Measurements from ENCODE around the gene UBR2.
"Not testable (repeated sequence)": the region's sequence is repeated elsewhere in the genome, so short reads cannot be mapped to it uniquely, and the experiment has no call there.

Gene UBR2

DNA sequence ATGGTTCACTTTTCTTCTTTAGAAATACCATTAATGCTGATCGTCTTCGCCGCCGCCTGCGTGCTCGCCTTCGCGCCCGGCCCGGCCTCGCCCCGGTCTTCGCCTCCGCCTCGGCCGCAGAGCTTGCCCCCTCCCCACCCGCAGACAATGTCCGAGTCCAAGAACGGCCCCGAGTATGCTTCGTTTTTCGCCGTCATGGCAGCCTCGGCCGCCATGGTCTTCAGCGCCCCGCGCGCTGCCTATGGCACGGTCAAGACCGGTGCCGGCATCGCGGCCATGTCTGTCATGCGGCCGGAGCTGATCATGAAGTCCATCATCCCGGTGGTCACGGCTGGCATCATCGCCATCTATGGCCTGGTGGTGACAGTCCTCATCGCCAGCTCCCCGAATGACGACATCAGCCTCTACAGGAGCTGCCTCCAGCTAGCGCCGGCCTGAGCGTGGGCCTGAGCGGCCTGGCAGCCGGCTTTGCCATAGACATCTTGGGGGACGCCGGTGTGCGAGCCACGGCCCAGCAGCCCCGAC, 163.3 kb downstream of the UBR2 start:
- H3K27ac ChIP-seq, result peak overlapping the region; percentile 76
- no peak for TF ChIP-seq CTCF (IDR thresholded peaks at IDR 0.05; ENCODE audit: low read depth, low read length)
- DNase-seq, result peak; percentile 78
- H3K27me3 ChIP-seq (ENCODE audit: insufficient read depth, low read depth, severe bottlenecking), result no peaks in the 10 kb centered on the region
- H3K4me3 ChIP-seq (ENCODE audit: low read depth, low read length), result peak overlapping the region; percentile 60
- peaks cover 6% of the 10 kb centered on the region for H3K9me3 ChIP-seq (ENCODE audit: severe bottlenecking)
- peaks cover 2% of the 10 kb centered on the region; the same call in 1 of the 2 replicates for H3K36me3 ChIP-seq

DNA sequence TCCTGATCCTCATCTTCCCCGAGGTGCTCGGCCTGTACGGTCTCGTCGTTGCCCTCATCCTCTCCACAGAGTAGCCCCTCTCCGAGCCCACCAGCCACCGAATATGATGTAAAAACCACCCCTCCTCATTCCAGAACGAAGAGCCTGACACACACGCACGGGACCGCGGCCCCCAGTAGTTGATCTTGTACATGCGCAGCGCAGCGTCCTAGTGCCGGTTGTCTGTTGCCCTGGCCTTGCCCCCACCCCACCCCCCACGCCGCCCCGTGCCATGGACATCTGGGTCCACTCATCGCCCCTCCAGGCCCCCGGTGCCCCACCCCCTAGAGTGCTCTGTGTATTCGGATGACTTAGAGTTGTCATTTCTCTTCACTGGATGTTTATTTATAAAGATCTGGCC, 163.8 kb downstream of the UBR2 start:
- H3K4me3 ChIP-seq (ENCODE audit: low read depth, low read length), result peak overlapping the region; percentile 60
- H3K27me3 ChIP-seq (ENCODE audit: insufficient read depth, low read depth, severe bottlenecking), result no peaks in the 10 kb centered on the region
- peak overlapping the region; percentile 76 for H3K27ac ChIP-seq
- no peak for TF ChIP-seq CTCF (IDR thresholded peaks at IDR 0.05; ENCODE audit: low read depth, low read length)
- no peaks in the 10 kb centered on the region for H3K36me3 ChIP-seq
- peaks cover 11% of the 10 kb centered on the region for H3K9me3 ChIP-seq (ENCODE audit: severe bottlenecking)
- peak; percentile 70 for DNase-seq

DNA sequence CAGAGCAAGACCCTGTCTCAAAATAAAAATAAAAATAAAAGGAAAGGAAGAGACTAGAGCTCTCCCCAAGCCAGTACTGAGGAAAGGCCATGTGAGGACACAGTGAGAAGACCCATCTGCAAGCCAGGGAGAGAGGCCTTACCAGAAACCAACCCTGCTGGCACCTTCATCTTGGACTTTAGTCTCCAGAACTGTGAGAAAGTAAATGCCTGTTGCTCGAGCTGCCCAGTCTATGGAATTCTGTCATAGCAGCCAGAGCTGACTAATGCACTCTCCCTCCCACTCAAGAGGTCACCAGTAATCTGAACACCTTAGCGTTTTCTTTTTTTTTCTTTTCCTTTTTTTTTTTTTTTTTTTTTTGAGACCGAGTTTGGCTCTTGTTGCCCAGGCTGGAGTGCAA, 165.9 kb downstream of the UBR2 start:
- TF ChIP-seq CTCF (IDR thresholded peaks at IDR 0.05; ENCODE audit: low read depth, low read length), result no peak
- peaks cover 14% of the 10 kb centered on the region for H3K9me3 ChIP-seq (ENCODE audit: severe bottlenecking)

GRCh38 chr6:42733867-42734481, 170.1 kb downstream of the UBR2 start:
- H3K36me3 ChIP-seq; H3K27ac ChIP-seq; H3K27me3 ChIP-seq (ENCODE audit: insufficient read depth, low read depth, severe bottlenecking); H3K4me3 ChIP-seq (ENCODE audit: low read depth, low read length); DNase-seq: not testable (repeated sequence)
- peaks cover 14% of the 10 kb centered on the region for H3K9me3 ChIP-seq (ENCODE audit: severe bottlenecking)

More for the DNA sequence above, 165.9 kb downstream of the UBR2 start:
- Histone ChIP-seq H3K27me3 (ENCODE audit: insufficient read depth, low read depth, severe bottlenecking) (no peaks in the 10 kb centered on the region), H3K27ac (no peak overlapping the region), H3K4me3 (ENCODE audit: low read depth, low read length) (no peak overlapping the region), H3K36me3 (no peaks in the 10 kb centered on the region)
- DNase-seq, result no peak

GRCh38 chr6:42735976-42736375, 172.1 kb downstream of the UBR2 start:
- H3K36me3 ChIP-seq, result no peaks in the 10 kb centered on the region
- TF ChIP-seq CTCF (IDR thresholded peaks at IDR 0.05; ENCODE audit: low read depth, low read length), result no peak
- no peak overlapping the region for H3K4me3 ChIP-seq (ENCODE audit: low read depth, low read length)
- H3K27me3 ChIP-seq (ENCODE audit: insufficient read depth, low read depth, severe bottlenecking), result no peaks in the 10 kb centered on the region
- DNase-seq, result peak; percentile 74
- peak overlapping the region; percentile 17 for H3K27ac ChIP-seq
- H3K9me3 ChIP-seq (ENCODE audit: severe bottlenecking), result peaks cover 14% of the 10 kb centered on the region

- Histone ChIP-seq H3K36me3 (peaks cover 14% of the 10 kb centered on the region), H3K4me3 (ENCODE audit: low read depth, low read length) (no peak overlapping the region), H3K27me3 (ENCODE audit: insufficient read depth, low read depth, severe bottlenecking) (no peaks in the 10 kb centered on the region), H3K9me3 (ENCODE audit: severe bottlenecking) (no peaks in the 10 kb centered on the region), H3K27ac (peak overlapping the region; percentile 92)
- no peak for DNase-seq
- TF ChIP-seq CTCF (IDR thresholded peaks at IDR 0.05; ENCODE audit: low read depth, low read length), result no peak
Measured at GRCh38 chr6:42740725-42741124, 176.9 kb downstream of the UBR2 start.

Measured in WERI-Rb-1 (cell line).